OCI-LY7 (cell line): Measurements from ENCODE around the gene PELI2. TPM values are rescaled to one million over a fixed set of nuclear protein-coding genes. Genes with fewer than 3 reads are reported as not detected.

Experiments used
- BruUV-seq: library from RNA; stranded (reverse); fragments of 400-500 nt; replicated peaks from 2 replicates; lab custom pipeline; 2021; lab: Mats Ljungman, UMichigan
- CTCF ChIA-PET: fragments of 300-600 bp; sonication (Branson Sonifier 250); formaldehyde crosslinking; loops from one replicate; lab custom pipeline; 2022; ENCODE audit warnings: antibody characterized with exemption; ENCODE audit not compliant: unreplicated experiment; lab: Charles Lee
- POLR2A ChIA-PET: fragments of 300-600 bp; sonication (Branson Sonifier 250); formaldehyde crosslinking; loops from one replicate; lab custom pipeline; 2022; ENCODE audit warnings: antibody characterized with exemption; lab: Charles Lee
- DNase-seq: peaks from one replicate; pipeline ENCODE4 v3.0.0-alpha.2; 2015; ENCODE audit warnings: low spot score
- H2AFZ ChIP-seq: fragments of 200-600 bp; sonication (generic), shearing (Covaris generic); 2 replicates; pipeline ENCODE4 v1.6.1; 2014; ENCODE audit warnings: mild to moderate bottlenecking, antibody characterized with exemption, low read length, moderate library complexity
- H3K27ac ChIP-seq: fragments of 200-600 bp; sonication (generic); 2 replicates; pipeline ENCODE4 v1.5.1; 2014; ENCODE audit warnings: mixed run types, low read depth, mild to moderate bottlenecking, moderate library complexity, low read length, inconsistent platforms; ENCODE audit not compliant: poor library complexity, severe bottlenecking
- H3K36me3 ChIP-seq: fragments of 200-600 bp; sonication (generic); 2 replicates; pipeline ENCODE4 v1.6.1; 2014; ENCODE audit warnings: mild to moderate bottlenecking, antibody characterized with exemption, low read length, moderate library complexity, mixed read lengths; ENCODE audit not compliant: insufficient read depth
- H3K4me1 ChIP-seq: fragments of 200-600 bp; sonication (generic); 2 replicates; pipeline ENCODE4 v1.5.1; 2014; ENCODE audit warnings: mild to moderate bottlenecking, low read length; ENCODE audit not compliant: insufficient read depth, poor library complexity, severe bottlenecking
- H3K4me2 ChIP-seq: fragments of 200-600 bp; sonication (generic); 2 replicates; pipeline ENCODE4 v1.6.1; 2014; ENCODE audit warnings: mild to moderate bottlenecking, low read length
- H3K4me3 ChIP-seq: fragments of 200-600 bp; sonication (generic); 2 replicates; pipeline ENCODE4 v1.5.1; 2014; ENCODE audit warnings: mild to moderate bottlenecking, low read depth, low read length; ENCODE audit not compliant: poor library complexity, severe bottlenecking
- H3K79me2 ChIP-seq: fragments of 200-600 bp; sonication (generic); 2 replicates; pipeline ENCODE4 v1.6.1; 2016; ENCODE audit warnings: low read depth, mild to moderate bottlenecking, low read length, moderate library complexity, mixed read lengths; ENCODE audit not compliant: insufficient read depth
- H3K9me2 ChIP-seq: fragments of 200-600 bp; sonication (generic); 2 replicates; pipeline ENCODE4 v1.6.1; 2016; ENCODE audit warnings: mild to moderate bottlenecking, low read length, mixed read lengths; ENCODE audit not compliant: insufficient read depth
- H3K9me3 ChIP-seq: fragments of 200-600 bp; sonication (generic); 2 replicates; pipeline ENCODE4 v1.6.1; 2014; ENCODE audit warnings: mild to moderate bottlenecking, mixed run types, low read length, mixed read lengths
- H4K20me1 ChIP-seq: fragments of 200-600 bp; sonication (generic); 2 replicates; pipeline ENCODE4 v1.6.1; 2014; ENCODE audit warnings: mild to moderate bottlenecking, antibody characterized with exemption, low read length, moderate library complexity, mixed read lengths; ENCODE audit not compliant: insufficient read depth
- CTCF ChIP-seq: fragments of 200-600 bp; sonication (generic); conservative IDR thresholded peaks from 2 replicates; pipeline ENCODE4 v1.5.1; 2014; ENCODE audit warnings: mild to moderate bottlenecking, antibody characterized with exemption, low read length, moderate library complexity, mixed read lengths
- EZH2phosphoT487 ChIP-seq: fragments of 200-600 bp; sonication (generic); IDR thresholded peaks from 2 replicates; pipeline ENCODE4 v1.6.1; 2018; ENCODE audit warnings: low read depth, borderline replicate concordance, mild to moderate bottlenecking, mixed run types, antibody characterized with exemption, low read length, moderate library complexity, mixed read lengths
- intact Hi-C: fragments of 100-400 bp; cut with micrococcal nuclease; formaldehyde crosslinking; loops from one replicate; pipeline ENCODE4 v1.10.0; 2022; ENCODE audit not compliant: unreplicated experiment
- total RNA-seq, 2 experiments: library from RNA; depleted of rRNA in 1 of 2; stranded (reverse); fragments of >200 nt in 1 of 2; shearing (Covaris generic) in 1 of 2; gene quantifications; 2 replicates each; pipeline ENCODE4 v1.2.3, GENCODE V29; 2014 to 2022

The PELI2 gene
- total RNA-seq, 2 experiments from 2014 or later, result 2.8 to 3.8 TPM

DNA sequence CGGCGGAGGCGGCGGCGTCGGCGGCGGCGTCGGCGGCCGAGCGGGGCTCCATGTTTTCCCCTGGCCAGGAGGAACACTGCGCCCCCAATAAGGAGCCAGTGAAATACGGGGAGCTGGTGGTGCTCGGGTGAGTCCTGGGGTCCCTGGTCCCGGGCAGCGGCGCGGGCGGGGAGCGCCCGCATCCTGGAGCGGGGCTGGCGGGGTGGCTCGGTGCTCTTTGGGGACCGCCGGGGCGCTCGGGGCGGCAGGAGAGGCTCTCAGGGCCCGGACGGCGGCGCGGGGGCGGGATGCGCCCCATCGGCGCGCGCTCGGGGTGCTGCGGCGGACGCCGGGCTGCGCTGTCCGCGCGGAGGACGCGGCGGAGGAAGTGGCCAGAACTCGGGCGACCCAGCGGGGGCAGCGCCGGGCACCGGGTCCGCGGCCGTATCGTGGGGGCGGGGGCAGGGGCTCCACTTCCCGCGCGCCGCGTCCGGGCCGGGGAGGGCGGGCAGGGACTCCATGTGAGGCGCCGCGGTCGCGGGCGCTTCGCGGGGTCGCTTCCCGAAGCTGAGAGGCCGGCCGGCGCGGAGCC, 485 bp downstream of the PELI2 start:
- intact Hi-C loops, result loop anchor here (2.0 kb wide), 1 partner anchor 78 kb away; no protein-coding TSS in a partner anchor
- Histone ChIP-seq H3K79me2 (no peaks in the 10 kb centered on the region), H3K36me3 (no peaks in the 10 kb centered on the region), H3K4me2 (peak overlapping the region; percentile 94), H3K4me1 (peaks cover 4% of the 10 kb centered on the region), H4K20me1 (no peaks in the 10 kb centered on the region; the same call in 1 of the 2 replicates), H2AFZ (peak overlapping the region; percentile 82), H3K27ac (no peak overlapping the region), H3K9me2 (no peaks in the 10 kb centered on the region), H3K9me3 (no peaks in the 10 kb centered on the region), H3K4me3 (peak overlapping the region; percentile 85)
- BruUV-seq, result no TSS peak
- ChIA-PET CTCF (no interaction called here), POLR2A (no interaction called here)
- TF ChIP-seq CTCF, result no peak
- TF ChIP-seq EZH2phosphoT487, result no peak
- DNase-seq, result peak; percentile 14

DNA sequence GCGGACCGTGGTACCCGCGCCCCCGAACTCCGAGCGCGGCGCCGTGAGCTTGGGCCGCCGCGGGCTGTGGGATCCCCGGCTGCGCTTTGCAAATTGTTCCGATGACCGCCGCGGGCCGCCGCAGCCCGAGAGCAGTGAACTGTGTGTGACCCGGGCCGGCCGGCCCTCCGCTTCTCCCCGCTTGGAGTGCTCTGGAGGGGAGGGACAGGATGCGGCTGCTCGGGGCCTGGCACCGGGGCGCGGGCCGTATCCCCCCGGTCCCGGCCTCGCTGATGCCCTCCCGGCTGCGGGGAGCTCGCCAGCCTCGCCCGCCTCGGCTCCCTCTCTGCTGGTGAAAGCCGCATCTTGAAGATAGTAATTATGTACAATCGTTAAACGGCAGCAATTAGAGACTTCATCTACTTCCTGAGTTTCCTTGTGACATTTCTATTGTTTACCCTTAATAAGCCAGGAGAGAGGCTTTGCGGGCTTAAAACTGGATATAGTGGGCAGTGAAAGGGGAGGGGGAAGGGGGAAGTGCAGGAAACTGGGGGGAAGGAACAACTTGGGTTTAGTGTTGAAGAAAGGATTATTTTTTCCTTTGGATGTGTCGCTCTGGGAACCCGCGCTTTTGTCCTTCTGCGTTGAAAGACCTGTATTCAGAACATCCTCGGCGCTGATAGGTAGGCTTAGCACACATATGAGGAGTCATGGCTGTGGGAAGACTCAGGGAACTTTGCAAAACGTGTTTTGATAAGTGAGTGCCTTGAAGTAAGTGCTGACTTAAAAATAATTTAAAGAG, 1.2 kb downstream of the PELI2 start:
- POLR2A ChIA-PET, result no interaction called here
- H3K4me3 ChIP-seq, result peak overlapping the region; percentile 85
- BruUV-seq, result no TSS peak
- H3K9me2 ChIP-seq, result no peaks in the 10 kb centered on the region
- TF ChIP-seq CTCF, result no peak
- TF ChIP-seq EZH2phosphoT487, result peak; percentile 96
- no peaks in the 10 kb centered on the region for H3K9me3 ChIP-seq
- intact Hi-C loops, result loop anchor here (2.0 kb wide), 1 partner anchor 77 kb away; no protein-coding TSS in a partner anchor
- H3K79me2 ChIP-seq, result no peaks in the 10 kb centered on the region
- CTCF ChIA-PET, result no interaction called here
- H4K20me1 ChIP-seq, result no peaks in the 10 kb centered on the region; the same call in 1 of the 2 replicates
- H2AFZ ChIP-seq, result 0 out of 2 replicates have a peak overlapping the region, but pooled peaks have one; percentile 26
- H3K27ac ChIP-seq, result no peak overlapping the region
- DNase-seq, result peak; percentile 15
- H3K4me1 ChIP-seq, result peaks cover 4% of the 10 kb centered on the region
- no peaks in the 10 kb centered on the region for H3K36me3 ChIP-seq
- peak overlapping the region; percentile 94 for H3K4me2 ChIP-seq
